Measurements from ENCODE around the gene CCDC171. TPM values are rescaled to one million over a fixed set of nuclear protein-coding genes. Genes with fewer than 3 reads are reported as not detected.

Gene CCDC171
- total RNA-seq, 4 donors from 2014 or later, result 1.1 to 5.1 (median 3.6) TPM

DNA sequence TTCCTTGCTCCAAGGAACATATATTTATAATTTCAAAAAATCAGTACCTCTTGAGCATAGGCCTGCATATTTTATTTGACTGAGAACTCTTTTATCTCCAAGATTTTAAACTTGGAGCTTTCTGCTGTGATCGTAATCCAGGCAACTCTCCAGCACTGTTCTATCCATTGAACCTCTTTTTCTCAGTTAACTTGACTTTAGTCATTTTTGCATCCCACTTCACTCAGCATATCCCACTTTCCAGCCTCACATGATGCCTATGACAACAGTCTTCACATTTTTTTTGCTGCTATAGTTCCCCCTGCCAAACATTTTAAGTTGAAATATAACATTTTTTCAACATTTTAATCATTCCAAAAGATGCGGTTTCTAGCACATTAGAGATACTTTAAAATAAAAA lies 33.0 kb upstream of the CCDC171 start:
- H3K36me3 ChIP-seq, result no peaks in the 10 kb centered on the region
- TF ChIP-seq, protein P1, sequence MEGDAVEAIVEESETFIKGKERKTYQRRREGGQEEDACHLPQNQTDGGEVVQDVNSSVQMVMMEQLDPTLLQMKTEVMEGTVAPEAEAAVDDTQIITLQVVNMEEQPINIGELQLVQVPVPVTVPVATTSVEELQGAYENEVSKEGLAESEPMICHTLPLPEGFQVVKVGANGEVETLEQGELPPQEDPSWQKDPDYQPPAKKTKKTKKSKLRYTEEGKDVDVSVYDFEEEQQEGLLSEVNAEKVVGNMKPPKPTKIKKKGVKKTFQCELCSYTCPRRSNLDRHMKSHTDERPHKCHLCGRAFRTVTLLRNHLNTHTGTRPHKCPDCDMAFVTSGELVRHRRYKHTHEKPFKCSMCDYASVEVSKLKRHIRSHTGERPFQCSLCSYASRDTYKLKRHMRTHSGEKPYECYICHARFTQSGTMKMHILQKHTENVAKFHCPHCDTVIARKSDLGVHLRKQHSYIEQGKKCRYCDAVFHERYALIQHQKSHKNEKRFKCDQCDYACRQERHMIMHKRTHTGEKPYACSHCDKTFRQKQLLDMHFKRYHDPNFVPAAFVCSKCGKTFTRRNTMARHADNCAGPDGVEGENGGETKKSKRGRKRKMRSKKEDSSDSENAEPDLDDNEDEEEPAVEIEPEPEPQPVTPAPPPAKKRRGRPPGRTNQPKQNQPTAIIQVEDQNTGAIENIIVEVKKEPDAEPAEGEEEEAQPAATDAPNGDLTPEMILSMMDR (IDR thresholded peaks at IDR 0.05), result no peak
- TF ChIP-seq POLR2A (IDR thresholded peaks at IDR 0.05), result no peak
- no peak for TF ChIP-seq POLR2AphosphoS5 (IDR thresholded peaks at IDR 0.05)
- TF ChIP-seq EP300 (IDR thresholded peaks at IDR 0.05; ENCODE audit: low read depth), result no peak
- in situ Hi-C loops (cut with MboI; ENCODE audit: low pct_ligation_motif_present in 1 of 4, low pct_unique_long_range_greater_than_20kb in 1 of 4, low sequenced_read_pairs in 3 of 4) (no loop called here), intact Hi-C loops (cut with DNase I; ENCODE audit: low total_unique reads) (no loop called here)
- H3K27ac ChIP-seq, result no peak overlapping the region
- H3K9me3 ChIP-seq, result no peaks in the 10 kb centered on the region
- no peaks in the 10 kb centered on the region for H3K27me3 ChIP-seq
- no peak for DNase-seq
- 93 to 96% methylated on average over 2 of the region's 2 CpGs for WGBS, 2 donors (ENCODE audit: low coverage in 1 of 2)
- no peak overlapping the region for H3K4me3 ChIP-seq
- H3K4me1 ChIP-seq, result no peaks in the 10 kb centered on the region

DNA sequence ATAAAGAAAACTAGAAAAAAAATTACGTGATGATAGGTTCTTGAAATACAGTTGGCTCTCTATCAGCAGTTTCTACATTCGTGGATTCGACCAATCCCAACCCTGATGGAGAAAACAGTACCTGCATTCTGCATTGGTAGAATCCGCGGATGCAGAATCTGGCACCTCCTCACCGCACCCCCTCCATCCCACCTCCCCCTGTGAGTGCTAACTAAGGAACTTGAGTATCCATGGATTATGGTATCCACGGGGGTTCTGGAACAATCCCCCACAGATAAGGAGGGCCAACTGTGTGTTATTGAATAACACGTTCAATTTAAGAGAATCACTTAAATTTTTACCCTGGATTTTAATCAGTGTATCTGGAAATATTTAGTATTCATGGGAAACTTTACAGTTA lies 31.6 kb upstream of the CCDC171 start:
- TF ChIP-seq POLR2AphosphoS5 (IDR thresholded peaks at IDR 0.05), result no peak
- TF ChIP-seq, protein P1 (IDR thresholded peaks at IDR 0.05), result no peak
- no peak for TF ChIP-seq POLR2A (IDR thresholded peaks at IDR 0.05)
- TF ChIP-seq EP300 (IDR thresholded peaks at IDR 0.05; ENCODE audit: low read depth), result no peak
- H3K27me3 ChIP-seq, result no peaks in the 10 kb centered on the region
- H3K4me3 ChIP-seq, result no peak overlapping the region
- H3K27ac ChIP-seq, result no peak overlapping the region
- in situ Hi-C loops (cut with MboI; ENCODE audit: low pct_ligation_motif_present in 1 of 4, low pct_unique_long_range_greater_than_20kb in 1 of 4, low sequenced_read_pairs in 3 of 4), result no loop called here
- no peaks in the 10 kb centered on the region for H3K4me1 ChIP-seq
- H3K9me3 ChIP-seq, result no peaks in the 10 kb centered on the region
- WGBS, 2 donors (ENCODE audit: low coverage in 1 of 2), result 77 to 93% methylated on average over 7 to 8 of the region's 8 CpGs
- no peak for DNase-seq
- H3K36me3 ChIP-seq, result no peaks in the 10 kb centered on the region
- intact Hi-C loops (cut with DNase I; ENCODE audit: low total_unique reads), result no loop called here

DNA sequence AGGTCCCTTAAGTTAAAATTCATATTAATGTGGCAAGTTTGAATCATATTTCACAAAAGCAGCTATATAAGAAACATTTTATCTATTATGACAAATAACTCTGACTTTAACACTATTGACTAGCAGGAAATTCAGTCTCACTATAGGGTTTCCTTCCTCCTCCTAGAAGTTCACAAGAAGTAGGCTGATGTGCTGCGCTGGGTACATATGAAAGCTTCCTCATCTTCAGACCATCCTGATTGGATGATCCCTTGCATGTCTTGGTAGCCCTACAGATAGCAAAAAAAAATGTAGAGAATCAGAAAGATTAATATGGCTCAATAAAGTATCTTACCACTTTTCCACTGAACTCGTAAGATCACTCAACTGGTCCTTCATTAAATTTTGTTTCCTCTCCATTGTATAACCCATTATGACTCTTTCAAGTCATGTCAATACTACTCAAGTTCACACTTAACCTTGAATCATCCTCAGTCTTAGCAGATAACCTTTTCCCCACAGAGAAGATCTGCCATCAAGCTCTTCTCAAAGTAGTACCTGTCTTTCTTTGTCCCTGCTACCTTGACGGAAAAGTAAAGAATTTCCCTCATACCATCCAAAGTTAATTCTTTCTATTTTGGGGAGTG lies 30.6 kb upstream of the CCDC171 start:
- Histone ChIP-seq H3K27ac (no peak overlapping the region), H3K36me3 (no peaks in the 10 kb centered on the region), H3K9me3 (no peaks in the 10 kb centered on the region), H3K4me1 (no peaks in the 10 kb centered on the region), H3K4me3 (no peak overlapping the region), H3K27me3 (no peaks in the 10 kb centered on the region)
- TF ChIP-seq, protein P1 (IDR thresholded peaks at IDR 0.05), result no peak
- TF ChIP-seq POLR2AphosphoS5 (IDR thresholded peaks at IDR 0.05) (no peak), EP300 (IDR thresholded peaks at IDR 0.05; ENCODE audit: low read depth) (no peak), POLR2A (IDR thresholded peaks at IDR 0.05) (no peak)
- no peak for DNase-seq
- in situ Hi-C loops (cut with MboI; ENCODE audit: low pct_ligation_motif_present in 1 of 4, low pct_unique_long_range_greater_than_20kb in 1 of 4, low sequenced_read_pairs in 3 of 4) (no loop called here), intact Hi-C loops (cut with DNase I; ENCODE audit: low total_unique reads) (no loop called here)
- 89 to 94% methylated on average over 3 of the region's 3 CpGs for WGBS, 2 donors (ENCODE audit: low coverage in 1 of 2)

DNA sequence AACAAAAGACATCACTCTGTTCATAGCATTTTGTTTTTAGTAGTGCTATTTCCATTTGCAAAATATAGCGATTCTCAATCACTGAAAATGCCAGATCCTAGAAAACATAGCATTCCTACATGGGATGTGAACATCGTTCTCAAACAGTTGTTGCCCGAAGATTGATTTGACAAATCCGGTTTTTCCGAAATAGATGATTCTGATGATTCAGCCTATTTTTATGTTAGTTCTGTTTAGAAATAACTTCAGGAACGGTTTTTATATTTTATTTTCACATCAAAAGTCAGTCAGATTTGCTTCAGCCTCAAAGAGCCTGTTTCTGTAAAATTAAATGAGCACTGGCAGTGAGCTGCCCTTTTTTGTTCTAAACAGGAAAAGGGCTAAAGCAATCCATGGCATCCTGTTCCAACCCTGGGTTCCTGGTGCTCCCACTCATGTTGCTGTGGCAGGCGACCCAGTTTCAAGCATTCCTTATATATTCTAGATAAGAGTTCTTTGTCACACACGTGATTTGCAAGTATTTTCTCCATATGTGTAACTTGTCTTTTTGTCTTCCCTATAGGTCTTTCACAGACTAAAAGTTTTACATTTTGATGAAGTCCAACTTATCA lies 27.9 kb upstream of the CCDC171 start:
- no peak for DNase-seq
- no peaks in the 10 kb centered on the region for H3K27me3 ChIP-seq
- H3K36me3 ChIP-seq, result no peaks in the 10 kb centered on the region
- no peak overlapping the region for H3K27ac ChIP-seq
- TF ChIP-seq POLR2AphosphoS5 (IDR thresholded peaks at IDR 0.05) (no peak), POLR2A (IDR thresholded peaks at IDR 0.05) (no peak), EP300 (IDR thresholded peaks at IDR 0.05; ENCODE audit: low read depth) (no peak)
- TF ChIP-seq, protein P1 (IDR thresholded peaks at IDR 0.05), result no peak
- 81% methylated on average over 8 of the region's 8 CpGs for WGBS, 2 donors (ENCODE audit: low coverage in 1 of 2)
- no peaks in the 10 kb centered on the region for H3K4me1 ChIP-seq
- in situ Hi-C loops (cut with MboI; ENCODE audit: low pct_ligation_motif_present in 1 of 4, low pct_unique_long_range_greater_than_20kb in 1 of 4, low sequenced_read_pairs in 3 of 4), result no loop called here
- no peak overlapping the region for H3K4me3 ChIP-seq
- intact Hi-C loops (cut with DNase I; ENCODE audit: low total_unique reads), result no loop called here
- no peaks in the 10 kb centered on the region for H3K9me3 ChIP-seq
